ENCODE measurements around the gene TMEM30A.

TMEM30A gene

DNA sequence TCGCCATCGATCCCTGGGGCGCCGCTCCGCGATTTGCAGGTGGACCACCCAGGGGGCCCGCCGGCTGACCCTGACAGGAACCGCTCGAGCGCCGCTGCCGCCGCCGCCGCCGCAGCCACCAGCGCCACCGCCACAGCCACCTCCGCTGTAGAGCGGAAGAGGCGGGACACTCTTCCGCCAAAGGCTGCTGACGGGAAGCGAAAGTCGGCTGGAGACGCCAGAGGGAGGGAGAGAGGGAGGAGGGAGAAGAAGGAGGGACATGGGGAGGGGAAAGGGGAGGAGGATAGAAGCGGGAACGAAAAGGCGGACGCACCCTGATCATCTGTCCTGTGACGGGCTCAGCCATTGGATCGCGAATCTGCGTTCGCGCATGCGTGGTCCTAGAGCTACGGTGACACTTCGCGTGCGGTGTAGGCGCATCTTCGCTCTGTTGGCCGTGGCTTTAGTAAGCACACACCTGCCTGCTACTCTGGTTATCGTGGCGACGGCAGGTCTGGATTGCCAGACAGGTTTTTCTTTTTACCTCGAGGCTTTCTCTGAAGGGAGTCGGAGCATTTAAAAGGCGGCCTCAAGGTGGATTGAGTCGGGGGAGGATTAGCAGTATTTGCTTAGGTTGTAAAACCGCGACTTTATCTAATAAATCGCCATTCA is at the start of gene TMEM30A:
Gene TMEM30A (minus strand): TSS at position 161 of the 651 bp plus-strand sequence. CDS start 154 bp downstream, at position 7.
- peak; percentile 84 to 89 for DNase-seq (ENCODE audit: low spot score in 2 of 2)
- Mint-ChIP-seq H3K4me3 (no peak within 1 kb of the TSS), H3K27ac (no peak within 1 kb of the TSS), H3K4me1 (peaks cover 17% of the 10 kb centered on the region), H3K36me3 (peaks cover 2% of the 10 kb centered on the region), H3K27me3 (no peaks in the 10 kb centered on the region), H3K9me3 (no peaks in the 10 kb centered on the region)
- peak; percentile 86 for ATAC-seq (ENCODE audit: low read depth)

DNA sequence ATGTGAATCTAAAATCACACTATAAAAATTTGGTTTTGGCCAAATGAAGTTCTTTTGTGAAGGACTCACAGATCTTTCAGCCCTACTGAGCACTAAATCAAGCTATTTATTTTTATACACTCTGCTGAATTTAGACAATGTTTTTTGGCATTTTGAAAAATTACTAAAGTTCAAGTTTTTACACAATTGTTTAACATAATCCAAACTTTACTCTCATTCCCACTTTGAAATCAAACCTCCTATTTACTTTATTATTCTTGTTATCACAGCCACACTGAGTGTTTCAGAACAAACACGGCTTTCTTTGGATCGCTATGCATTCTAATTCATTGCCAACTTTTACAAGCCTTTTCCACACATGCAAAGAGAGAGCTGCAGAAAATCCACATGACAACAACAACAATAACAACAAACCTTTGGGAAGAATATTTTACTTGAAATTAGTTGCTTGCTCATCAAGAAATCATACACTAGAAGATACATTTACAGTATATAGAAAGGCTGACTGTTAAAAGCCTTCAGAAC is 49.1 kb upstream of the TMEM30A start:
- no peak for ATAC-seq (ENCODE audit: low read depth)

DNA sequence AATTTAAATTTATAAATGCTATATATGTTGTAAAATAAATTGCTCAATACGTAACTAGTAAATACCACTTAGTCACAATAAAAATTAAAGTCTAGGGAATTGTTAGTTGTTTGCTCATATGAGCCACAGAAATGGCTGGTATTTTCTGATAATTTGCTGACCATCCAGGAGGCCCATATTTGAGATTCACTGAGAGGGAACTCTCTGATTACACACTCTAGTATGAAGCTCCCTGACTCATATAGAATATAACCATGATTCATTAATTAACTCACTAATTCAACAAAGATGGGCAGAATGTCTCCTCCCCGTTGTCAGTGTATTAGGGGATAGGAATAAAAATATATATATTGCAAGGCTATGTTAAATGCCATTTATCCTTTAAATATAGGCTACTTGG is 46.6 kb upstream of the TMEM30A start:
- Mint-ChIP-seq H3K9me3 (no peaks in the 10 kb centered on the region), H3K27ac (no peak overlapping the region), H3K36me3 (no peaks in the 10 kb centered on the region), H3K4me3 (no peak overlapping the region), H3K4me1 (peaks cover 2% of the 10 kb centered on the region), H3K27me3 (peaks cover 4% of the 10 kb centered on the region)
- DNase-seq (ENCODE audit: low spot score in 2 of 2) (no peak), ATAC-seq (ENCODE audit: low read depth) (no peak)

More for the DNA sequence above, 49.1 kb upstream of the TMEM30A start:
- DNase-seq (ENCODE audit: low spot score in 2 of 2): no peak
- peaks cover 2% of the 10 kb centered on the region for H3K4me1 Mint-ChIP-seq
- H3K4me3 Mint-ChIP-seq: no peak overlapping the region
- no peak overlapping the region for H3K27ac Mint-ChIP-seq
- no peaks in the 10 kb centered on the region for H3K9me3 Mint-ChIP-seq
- H3K27me3 Mint-ChIP-seq: peaks cover 3% of the 10 kb centered on the region
- H3K36me3 Mint-ChIP-seq: no peaks in the 10 kb centered on the region

DNA sequence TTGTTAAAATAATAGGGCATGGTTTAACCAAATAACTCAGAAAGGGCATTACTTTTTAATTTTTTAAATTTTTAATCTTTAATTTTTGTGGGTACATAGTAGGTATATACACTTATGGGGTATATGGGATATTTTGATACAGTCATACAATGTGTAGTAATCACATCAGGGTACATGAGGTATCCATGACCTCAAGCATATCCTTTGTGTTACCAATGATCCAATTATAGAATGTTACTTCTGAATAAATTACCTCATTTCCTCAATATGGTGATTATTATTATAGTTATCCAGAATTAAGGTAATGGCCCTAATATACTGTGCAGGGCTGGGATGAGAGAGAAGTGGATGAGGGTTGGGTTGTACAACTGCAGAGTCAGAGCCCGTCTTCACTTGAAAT is 45.1 kb upstream of the TMEM30A start:
- DNase-seq (ENCODE audit: low spot score in 2 of 2) (no peak), ATAC-seq (ENCODE audit: low read depth) (no peak)
- H3K4me3 Mint-ChIP-seq: no peak overlapping the region
- H3K36me3 Mint-ChIP-seq: no peaks in the 10 kb centered on the region
- no peaks in the 10 kb centered on the region for H3K9me3 Mint-ChIP-seq
- H3K4me1 Mint-ChIP-seq: peaks cover under 1% of the 10 kb centered on the region
- no peak overlapping the region for H3K27ac Mint-ChIP-seq
- H3K27me3 Mint-ChIP-seq: peaks cover 7% of the 10 kb centered on the region

DNA sequence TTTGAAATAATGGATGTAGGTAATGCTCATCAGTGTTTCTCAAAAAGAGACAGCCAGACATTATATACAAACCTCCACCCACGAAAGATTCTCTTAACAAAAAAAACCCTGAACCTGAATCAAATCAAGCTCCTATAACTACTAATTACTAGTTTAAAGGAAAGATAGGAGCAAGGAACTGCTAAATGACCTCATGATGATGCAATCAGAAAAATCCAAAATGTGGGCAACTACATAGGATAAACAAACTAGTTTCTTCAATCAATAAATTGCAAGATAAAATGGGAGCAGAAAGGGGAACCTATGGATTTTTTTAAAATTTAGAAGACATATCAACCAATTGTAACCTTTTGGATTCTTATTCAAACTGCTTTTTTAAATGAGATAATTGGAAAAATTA is 43.2 kb upstream of the TMEM30A start:
- H3K9me3 Mint-ChIP-seq: no peaks in the 10 kb centered on the region
- H3K4me1 Mint-ChIP-seq: no peaks in the 10 kb centered on the region
- ATAC-seq (ENCODE audit: low read depth) (no peak), DNase-seq (ENCODE audit: low spot score in 2 of 2) (no peak)
- H3K36me3 Mint-ChIP-seq: no peaks in the 10 kb centered on the region
- H3K4me3 Mint-ChIP-seq: no peak overlapping the region
- H3K27me3 Mint-ChIP-seq: peaks cover 7% of the 10 kb centered on the region
- no peak overlapping the region for H3K27ac Mint-ChIP-seq

DNA sequence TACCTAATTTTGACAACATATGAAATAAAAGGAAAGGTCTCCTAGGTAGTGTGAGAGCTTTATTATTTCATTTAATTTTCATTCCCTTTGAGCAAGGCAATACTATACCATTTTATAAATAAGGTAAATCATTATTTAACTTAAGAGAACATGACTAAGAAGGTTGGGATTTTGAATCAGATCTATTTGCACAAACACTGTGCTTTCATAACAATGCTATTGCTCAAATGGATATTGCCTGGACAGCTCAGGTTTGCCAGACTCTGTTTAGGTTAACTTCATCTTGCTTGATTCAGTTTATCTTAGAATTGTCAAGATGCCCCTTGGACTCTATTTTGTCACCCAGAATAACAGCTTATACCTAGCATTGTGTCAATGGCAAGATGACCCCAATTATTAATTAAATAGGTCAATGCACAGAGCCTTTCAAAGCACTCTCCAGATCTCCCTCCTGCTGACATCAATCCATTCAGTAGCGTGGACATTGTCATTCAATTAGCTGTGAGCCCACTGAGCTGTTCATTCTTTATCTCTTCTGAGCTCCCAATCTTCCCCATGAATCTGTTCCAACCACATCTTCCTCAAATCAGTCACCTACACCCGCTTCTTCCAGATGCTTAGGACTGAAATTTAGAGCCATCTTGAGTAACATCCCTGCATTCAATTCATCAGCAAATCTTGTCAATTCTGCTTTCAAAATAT is 42.1 kb upstream of the TMEM30A start:
- no peak for ATAC-seq (ENCODE audit: low read depth)
- no peak for DNase-seq (ENCODE audit: low spot score in 2 of 2)
- Mint-ChIP-seq H3K27ac (no peak overlapping the region), H3K4me1 (no peaks in the 10 kb centered on the region), H3K36me3 (no peaks in the 10 kb centered on the region), H3K4me3 (no peak overlapping the region), H3K27me3 (peaks cover 7% of the 10 kb centered on the region), H3K9me3 (no peaks in the 10 kb centered on the region)

DNA sequence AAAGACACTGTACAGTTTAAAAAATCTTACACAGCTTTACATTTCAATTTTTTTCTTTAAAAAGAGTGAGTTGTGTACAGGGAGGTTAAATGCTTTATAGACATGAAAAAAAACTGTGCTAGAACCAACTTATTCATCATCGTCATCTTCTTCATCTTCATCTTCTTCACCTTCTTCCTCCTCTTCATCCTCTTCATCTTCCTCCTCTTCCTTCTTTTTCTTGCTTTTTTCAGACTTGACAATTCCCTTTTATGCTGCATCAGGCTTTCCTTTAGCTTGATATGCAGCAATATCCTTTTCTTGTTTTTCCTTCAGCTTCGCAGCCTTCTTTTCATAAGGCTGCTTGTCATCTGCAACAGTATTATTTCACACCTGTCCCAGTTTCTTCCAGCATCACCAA is 34.3 kb upstream of the TMEM30A start:
- no peaks in the 10 kb centered on the region for H3K36me3 Mint-ChIP-seq
- no peak for DNase-seq (ENCODE audit: low spot score in 2 of 2)
- no peaks in the 10 kb centered on the region for H3K9me3 Mint-ChIP-seq
- no peak overlapping the region for H3K27ac Mint-ChIP-seq
- H3K4me3 Mint-ChIP-seq: no peak overlapping the region
- peaks cover 19% of the 10 kb centered on the region for H3K27me3 Mint-ChIP-seq
- no peaks in the 10 kb centered on the region for H3K4me1 Mint-ChIP-seq
- no peak for ATAC-seq (ENCODE audit: low read depth)

DNA sequence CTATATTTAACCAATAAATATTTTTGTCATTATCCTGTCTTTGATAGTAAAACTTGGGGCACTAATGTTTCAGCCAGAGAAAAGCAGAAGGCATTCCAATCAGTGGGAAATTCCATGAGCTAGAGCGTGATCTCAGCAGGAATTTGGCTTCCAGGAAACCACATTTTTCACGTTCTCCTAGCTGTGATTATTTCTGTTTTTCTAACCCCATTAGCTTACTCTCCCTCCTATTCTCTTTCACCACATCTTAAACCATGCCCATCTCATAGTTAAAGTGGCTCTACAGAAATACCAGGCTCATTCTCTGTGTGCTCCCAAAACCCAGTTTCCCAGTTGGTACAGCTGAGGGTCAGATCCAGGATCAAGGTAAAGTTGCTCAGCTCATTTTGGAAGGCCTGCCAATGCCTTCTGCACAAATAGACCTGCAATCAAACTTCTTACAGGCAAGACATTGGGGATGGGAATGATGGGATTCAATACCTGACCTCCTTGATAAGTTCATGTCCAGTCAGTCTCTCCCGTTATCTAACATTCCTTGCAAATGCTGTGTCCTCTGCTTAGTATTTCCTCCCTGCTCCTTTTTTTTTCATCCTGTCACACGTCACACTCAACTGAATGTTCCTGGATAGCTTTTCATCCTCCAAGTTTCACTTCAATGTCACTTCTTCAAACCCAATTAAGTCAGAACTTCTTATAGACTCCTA is 33.1 kb upstream of the TMEM30A start:
- Mint-ChIP-seq H3K4me3 (no peak overlapping the region), H3K27me3 (peaks cover 26% of the 10 kb centered on the region), H3K4me1 (peaks cover 2% of the 10 kb centered on the region), H3K9me3 (no peaks in the 10 kb centered on the region), H3K36me3 (peaks cover 3% of the 10 kb centered on the region), H3K27ac (no peak overlapping the region)
- DNase-seq (ENCODE audit: low spot score in 2 of 2) (no peak), ATAC-seq (ENCODE audit: low read depth) (no peak)

DNA sequence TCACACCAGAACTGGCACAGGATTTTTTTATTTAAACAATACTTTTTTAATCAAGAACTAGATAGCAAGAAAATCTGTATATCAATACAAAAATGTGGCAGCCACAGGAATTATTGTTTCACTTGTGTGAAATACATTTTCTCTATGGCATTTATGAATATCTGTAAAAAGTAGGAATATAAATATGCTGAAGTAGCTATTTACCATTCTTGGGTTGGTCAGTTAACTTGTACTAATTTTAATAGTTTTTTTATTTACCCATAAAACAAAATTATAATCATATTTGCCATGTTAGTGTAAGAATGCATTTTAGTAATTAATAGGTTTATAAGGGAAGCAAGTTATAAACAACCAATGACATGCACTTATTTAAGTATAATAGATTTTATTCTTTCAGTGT is 31.4 kb upstream of the TMEM30A start:
- Mint-ChIP-seq H3K27ac (no peak overlapping the region), H3K36me3 (peaks cover 3% of the 10 kb centered on the region), H3K4me3 (no peak overlapping the region), H3K4me1 (peaks cover 2% of the 10 kb centered on the region), H3K27me3 (peaks cover 28% of the 10 kb centered on the region), H3K9me3 (no peaks in the 10 kb centered on the region)
- DNase-seq (ENCODE audit: low spot score in 2 of 2): no peak
- no peak for ATAC-seq (ENCODE audit: low read depth)

DNA sequence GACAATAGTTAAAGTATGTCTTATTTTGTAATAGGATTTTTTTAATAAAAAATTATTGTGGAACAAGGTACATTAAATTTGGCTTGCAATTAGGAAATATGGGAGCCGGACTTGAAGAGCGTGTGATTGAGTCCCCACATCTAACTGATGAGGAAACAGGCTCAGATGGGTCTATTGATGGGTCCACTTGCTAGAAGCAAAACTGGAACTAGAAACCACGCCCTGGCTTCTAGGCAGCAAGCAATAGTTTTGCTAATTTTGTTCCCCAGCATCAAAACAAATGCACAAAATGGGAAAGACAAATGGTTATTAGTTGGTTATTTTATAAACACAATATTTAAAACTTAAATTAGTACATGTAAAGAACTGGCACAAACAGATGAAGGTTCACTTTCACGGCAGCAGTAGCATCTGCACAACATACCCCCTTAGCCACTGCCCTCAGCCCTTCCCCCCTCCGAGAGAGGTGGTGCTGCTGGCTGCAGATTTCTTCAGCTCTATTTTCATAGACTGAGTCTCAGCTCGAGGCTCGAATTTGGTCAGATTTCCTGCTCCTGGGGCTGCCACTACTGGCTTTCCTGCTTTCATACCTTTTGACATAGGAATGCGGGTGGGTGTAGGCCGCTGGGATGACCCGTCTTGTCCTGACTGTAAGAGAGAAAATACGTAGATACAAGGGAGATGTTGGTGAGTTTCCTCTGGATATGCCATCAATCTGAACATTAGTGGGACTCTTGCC is 23.8 kb upstream of the TMEM30A start:
- Mint-ChIP-seq H3K4me3 (no peak overlapping the region), H3K36me3 (no peaks in the 10 kb centered on the region), H3K9me3 (no peaks in the 10 kb centered on the region), H3K27ac (no peak overlapping the region), H3K4me1 (no peaks in the 10 kb centered on the region), H3K27me3 (peaks cover 6% of the 10 kb centered on the region)
- DNase-seq (ENCODE audit: low spot score in 2 of 2): no peak
- ATAC-seq (ENCODE audit: low read depth): no peak

DNA sequence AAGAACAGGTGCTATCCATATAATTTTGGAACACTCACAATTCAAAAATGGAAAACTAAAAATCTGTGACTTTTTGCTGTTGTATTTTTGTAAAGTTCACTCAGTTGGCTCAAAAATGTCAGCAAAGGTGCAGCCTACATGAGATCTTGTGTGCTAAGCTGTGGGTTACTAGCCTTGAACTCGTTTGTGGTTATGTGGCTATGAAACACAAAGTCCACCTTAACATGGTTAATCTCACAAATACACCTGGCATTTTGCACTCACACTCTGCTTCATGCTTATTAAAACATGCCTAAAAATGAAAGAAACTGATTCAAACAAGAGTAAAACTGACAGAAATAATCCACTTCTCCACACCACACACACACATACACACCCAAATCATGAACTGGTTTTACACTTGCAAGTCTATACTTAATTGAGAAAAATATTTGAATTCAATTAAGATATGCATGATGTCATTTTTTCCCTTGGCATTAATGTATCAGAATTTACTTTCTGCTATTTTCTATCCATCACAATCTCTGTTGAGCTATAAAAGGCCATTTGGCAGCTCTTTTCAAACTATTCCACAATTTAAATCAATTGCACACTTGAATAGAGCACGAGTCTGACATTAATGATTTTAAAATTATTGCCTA is 22.9 kb upstream of the TMEM30A start:
- Mint-ChIP-seq H3K9me3 (no peaks in the 10 kb centered on the region), H3K4me3 (no peak overlapping the region), H3K27ac (no peak overlapping the region), H3K4me1 (no peaks in the 10 kb centered on the region), H3K27me3 (peaks cover 4% of the 10 kb centered on the region), H3K36me3 (no peaks in the 10 kb centered on the region)
- no peak for ATAC-seq (ENCODE audit: low read depth)
- DNase-seq (ENCODE audit: low spot score in 2 of 2): no peak

DNA sequence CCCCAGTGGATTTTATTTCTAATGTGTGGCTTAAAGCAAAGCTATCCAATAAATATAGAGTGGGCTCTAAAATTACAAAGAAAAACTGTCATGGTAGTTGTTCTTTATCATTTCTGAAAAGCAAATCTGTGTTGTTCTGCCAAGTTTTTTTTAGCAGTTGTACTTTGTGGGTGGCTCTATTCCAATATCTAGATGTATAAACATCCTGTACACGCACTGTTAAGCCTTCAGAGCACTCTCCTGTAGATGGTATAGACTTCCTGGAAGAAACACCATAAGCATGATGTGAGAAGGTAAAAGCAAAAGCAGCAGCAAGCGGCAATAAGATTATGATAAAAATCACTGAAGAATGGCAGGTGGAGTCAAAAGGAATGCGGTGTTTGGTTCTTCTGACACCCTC is 21.5 kb upstream of the TMEM30A start:
- Mint-ChIP-seq H3K27me3 (peaks cover 2% of the 10 kb centered on the region), H3K4me3 (no peak overlapping the region), H3K4me1 (no peaks in the 10 kb centered on the region), H3K9me3 (no peaks in the 10 kb centered on the region), H3K36me3 (no peaks in the 10 kb centered on the region), H3K27ac (no peak overlapping the region)
- ATAC-seq (ENCODE audit: low read depth): no peak
- no peak for DNase-seq (ENCODE audit: low spot score in 2 of 2)

DNA sequence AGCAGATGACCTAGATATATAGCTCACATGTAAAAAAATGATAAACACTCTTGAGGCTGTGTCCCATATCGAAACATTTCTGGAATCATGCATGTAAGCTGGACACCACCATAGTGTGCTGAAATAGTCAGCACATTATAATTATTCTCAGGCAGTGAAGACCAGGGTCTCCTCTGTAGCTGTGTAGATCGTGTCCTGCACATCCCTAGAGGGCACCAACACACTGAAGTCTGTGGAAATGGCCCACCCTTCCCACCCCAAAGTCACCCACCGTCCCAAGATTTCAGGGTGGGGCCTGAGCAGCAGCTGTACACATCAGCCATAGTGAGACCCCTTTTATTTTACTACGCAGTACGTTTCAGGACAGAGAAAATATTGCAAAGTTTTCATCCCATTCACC is 21.0 kb upstream of the TMEM30A start:
- Mint-ChIP-seq H3K27me3 (peaks cover 2% of the 10 kb centered on the region), H3K27ac (no peak overlapping the region), H3K9me3 (no peaks in the 10 kb centered on the region), H3K4me3 (no peak overlapping the region), H3K36me3 (no peaks in the 10 kb centered on the region), H3K4me1 (no peaks in the 10 kb centered on the region)
- no peak for ATAC-seq (ENCODE audit: low read depth)
- no peak for DNase-seq (ENCODE audit: low spot score in 2 of 2)

Data from memory B cell (primary cell).